ENCODE measurements around the gene ITIH1. TPM values are rescaled to one million over a fixed set of nuclear protein-coding genes. Genes with fewer than 3 reads are reported as not detected.

The ITIH1 gene
- total RNA-seq, 1 experiment from 2014 or later = not detected

- no peak overlapping the region for H3K27ac ChIP-seq (ENCODE audit: insufficient read length, low read depth, low read length)
- H3K36me3 Mint-ChIP-seq (ENCODE audit: insufficient read depth in 1 of 3, low read depth in 3 of 3) = peaks cover 0 to 2% (median 0%) of the 10 kb centered on the region in 3 experiments; a peak in 3 of 7 replicates
- no peak overlapping the region for H2AFZ ChIP-seq (ENCODE audit: low read length)
- no peaks in the 10 kb centered on the region for H3K9me3 Mint-ChIP-seq
- peaks cover 21 to 35% of the 10 kb centered on the region in 2 experiments for H3K4me1 Mint-ChIP-seq
- H2BK15ac ChIP-seq (ENCODE audit: low read depth, low read length) = no peak overlapping the region
- no peak for DNase-seq
- H3K27me3 ChIP-seq (ENCODE audit: insufficient read depth, low read length) = no peaks in the 10 kb centered on the region; the same call in 1 of the 2 replicates
- no peaks in the 10 kb centered on the region for H4K20me1 ChIP-seq (ENCODE audit: control insufficient read depth, insufficient read depth, insufficient read length)
- no peak overlapping the region for H2BK20ac ChIP-seq (ENCODE audit: low read depth, low read length, poor library complexity, severe bottlenecking)
- H2BK12ac ChIP-seq (ENCODE audit: insufficient read length, low read depth, low read length) = no peak overlapping the region
- H3K4me2 ChIP-seq (ENCODE audit: insufficient read depth, insufficient read length, low read length) = no peak overlapping the region
- WGBS (ENCODE audit: extremely low coverage, insufficient read length, low lambda C conversion rate) = no CpG with 5 or more reads among the region's 21 CpGs
- H3K14ac ChIP-seq (ENCODE audit: insufficient read depth, low read length) = no peak overlapping the region; the same call in 1 of the 2 replicates
- no peaks in the 10 kb centered on the region for H3K79me1 ChIP-seq (ENCODE audit: insufficient read depth, low read depth, low read length, poor library complexity, severe bottlenecking)
- H2BK120ac ChIP-seq (ENCODE audit: low read depth, low read length, poor library complexity, severe bottlenecking) = no peak overlapping the region
- no peak overlapping the region for H4K5ac ChIP-seq (ENCODE audit: insufficient read length, low read depth, low read length)
- no peak overlapping the region for H2BK5ac ChIP-seq (ENCODE audit: insufficient read length, low read length)
- H3T11ph ChIP-seq (ENCODE audit: low read length) = no peak overlapping the region
- H3K27me3 Mint-ChIP-seq (ENCODE audit: low read depth) = no peaks in the 10 kb centered on the region; the same call in 1 of the 2 replicates
- no peak overlapping the region for H3K4me3 Mint-ChIP-seq
- H3K9ac ChIP-seq (ENCODE audit: extremely low read depth, insufficient read length, low read length) = no peak overlapping the region
- no peak for TF ChIP-seq CTCF (conservative IDR thresholded peaks at IDR 0.05)
- H3K79me2 ChIP-seq (ENCODE audit: insufficient read depth, low read length) = no peaks in the 10 kb centered on the region
- H3K23ac ChIP-seq (ENCODE audit: insufficient read length, low read depth, low read length) = no peak overlapping the region
- H2AK5ac ChIP-seq (ENCODE audit: insufficient read length, low read length) = no peak overlapping the region
- no peak overlapping the region for H3K18ac ChIP-seq (ENCODE audit: insufficient read length, low read depth, low read length)
- no peaks in the 10 kb centered on the region for H3K9me3 ChIP-seq (ENCODE audit: control insufficient read depth, low read depth, low read length)
- H3K4ac ChIP-seq (ENCODE audit: low read depth, low read length) = no peak overlapping the region
- H3K4me1 ChIP-seq (ENCODE audit: insufficient read depth, low read length) = no peaks in the 10 kb centered on the region
- no peaks in the 10 kb centered on the region for H3K23me2 ChIP-seq (ENCODE audit: insufficient read length, low read depth, low read length, poor library complexity, severe bottlenecking)
- no peak overlapping the region for H4K91ac ChIP-seq (ENCODE audit: insufficient read length, low read depth, low read length)
- H3K27ac Mint-ChIP-seq = peak overlapping the region in 1 of 3 experiments; percentile 80; a peak in 1 of 7 replicates
- no peak overlapping the region for H3K56ac ChIP-seq (ENCODE audit: insufficient read length, low read depth, low read length)
- H4K8ac ChIP-seq (replicated peaks; ENCODE audit: insufficient read length, low read depth, low read length) = no peak overlapping the region
Measured at GRCh38 chr3:52831500-52832301, 54.3 kb downstream of the ITIH1 start.
